Stomach (tissue), 9 donors: ENCODE data around the gene MYO18A. TPM values are rescaled to one million over a fixed set of nuclear protein-coding genes. Genes with fewer than 3 reads are reported as not detected.

Experiments
- DNase-seq, 2 donors: peaks; one replicate each; pipeline versions ENCODE4 v3.0.0 to v3.0.0-alpha.2; 2013 to 2019
- H3K27ac ChIP-seq, 5 donors: fragments of 200-600 bp in 4 of 5; sonication (generic) in 4 of 5; one replicate each; pipeline ENCODE4 v1.5.1; 2013 to 2019; ENCODE audit warnings: mild to moderate bottlenecking in 1 of 5, moderate library complexity in 1 of 5
- H3K27me3 ChIP-seq, 3 donors: fragments of 200-600 bp; sonication (generic); one replicate each; pipeline ENCODE4 v1.5.1; 2017 to 2019; ENCODE audit warnings: mixed run types in 1 of 3
- H3K36me3 ChIP-seq, 4 donors: fragments of 200-600 bp; sonication (generic); 1 replicate in 3 of 4; 2 replicates in 1 of 4; pipeline ENCODE4 v1.5.1; 2016 to 2019
- H3K4me1 ChIP-seq, 4 donors: fragments of 200-600 bp; sonication (generic); one replicate each; pipeline ENCODE4 v1.5.1; 2016 to 2019
- H3K4me3 ChIP-seq, 4 donors: fragments of 200-600 bp; sonication (generic) in 3 of 4; one replicate each; pipeline ENCODE4 v1.5.1; 2016 to 2019; ENCODE audit warnings: mild to moderate bottlenecking in 1 of 4
- H3K9me3 ChIP-seq, 4 donors: fragments of 200-600 bp; sonication (generic); one replicate each; pipeline ENCODE4 v1.5.1; 2016 to 2019
- CTCF ChIP-seq, 7 experiments: fragments of 450-650 bp in 4 of 7; fragments of 200-600 bp in 3 of 7; sonication (generic) in 3 of 7; IDR thresholded peaks; one replicate each; pipeline ENCODE4 v1.5.1; 2016 to 2019; ENCODE audit warnings: antibody characterized with exemption in 7 of 7, control low read depth in 2 of 7, mild to moderate bottlenecking in 1 of 7
- EP300 ChIP-seq: sonication (generic); formaldehyde crosslinking; IDR thresholded peaks from one replicate; pipeline ENCODE4 v1.6.1; 2017; ENCODE audit warnings: antibody characterized with exemption
- POLR2A ChIP-seq, 4 donors: fragments of 450-650 bp; IDR thresholded peaks; one replicate each; pipeline ENCODE4 v1.6.1; 2016; ENCODE audit warnings: antibody characterized with exemption in 4 of 4, control low read depth in 2 of 4, mild to moderate bottlenecking in 1 of 4, moderate library complexity in 1 of 4
- POLR2AphosphoS5 ChIP-seq, 3 donors: sonication (generic); formaldehyde crosslinking; IDR thresholded peaks; one replicate each; pipeline ENCODE4 v1.6.1; 2016; ENCODE audit warnings: antibody characterized with exemption in 3 of 3
- WGBS, 5 donors: extraction: QIAGEN DNeasy Blood & Tissue Kit in 3 of 5; methylation state at CpG; one replicate each; pipeline versions ENCODE4 v1.1.5 to v1.1.7; 2013 to 2018; 5-methylcytosine and 5-hydroxymethylcytosine counted together
- intact Hi-C: fragments of 100-400 bp; cut with DNase I; formaldehyde crosslinking; loops from one replicate; pipeline ENCODE4 v1.15.1; 2023; ENCODE audit warnings: low total_unique reads
- polyA plus RNA-seq, 3 donors: library from polyadenylated mRNA; stranded (reverse); fragments of 200-250 nt; gene quantifications; one replicate each; pipeline ENCODE4 v1.2.3, GENCODE V29; 2013
- total RNA-seq, 5 donors: library from RNA; depleted of rRNA; stranded (reverse); fragments of >200 nt; gene quantifications; one replicate each; pipeline versions ENCODE4 v1.1.0 to v1.2.3, GENCODE V29; 2014 to 2016
- donor health status: healthy with polysubstance abuse.
- donor health status: Bipolar disorder and iron deficiency.
- donor health status: healthy.

MYO18A gene
- total and polyA plus RNA-seq, 8 donors = 16.5 to 305 (median 55.5) TPM

- peaks cover 44 to 53% (median 50%) of the 10 kb centered on the region in 4 donors for H3K4me1 ChIP-seq
- no peak for DNase-seq
- H3K27me3 ChIP-seq = no peaks in the 10 kb centered on the region
- H3K36me3 ChIP-seq = no peaks in the 10 kb centered on the region
- H3K9me3 ChIP-seq = no peaks in the 10 kb centered on the region
- H3K27ac ChIP-seq = peak overlapping the region; percentile 81 to 94 (median 92)
- intact Hi-C loops = loop anchor here (5.0 kb wide), 1 partner anchor 33 kb away; no protein-coding TSS in a partner anchor
- no peak for TF ChIP-seq POLR2AphosphoS5 (IDR thresholded peaks at IDR 0.05)
- no peak for TF ChIP-seq EP300
- no peak for TF ChIP-seq CTCF (IDR thresholded peaks at IDR 0.05)
- TF ChIP-seq POLR2A (IDR thresholded peaks at IDR 0.05) = no peak
- H3K4me3 ChIP-seq = peak overlapping the region; percentile 60 to 66 (median 63)
- WGBS, 5 donors = 67 to 72% (median 68%) methylated on average over 3 to 4 of the region's 4 CpGs
Observed at GRCh38 chr17:29180788-29181160, 576 bp upstream of the MYO18A start.

- Histone ChIP-seq H3K9me3 (no peaks in the 10 kb centered on the region), H3K4me1 (peaks cover 45 to 59% (median 55%) of the 10 kb centered on the region in 4 donors), H3K4me3 (peak overlapping the region; percentile 60 to 66 (median 63)), H3K27ac (peak overlapping the region; percentile 81 to 94 (median 92)), H3K36me3 (no peaks in the 10 kb centered on the region), H3K27me3 (no peaks in the 10 kb centered on the region)
- DNase-seq = peak; percentile 90 to 91
- 6 to 18% (median 13%) methylated on average over 16 to 28 of the region's 28 CpGs for WGBS, 5 donors
- intact Hi-C loops = loop anchor here (5.0 kb wide), 1 partner anchor 32 kb away; no protein-coding TSS in a partner anchor
- TF ChIP-seq POLR2AphosphoS5 (IDR thresholded peaks at IDR 0.05) (peak in 2 of 3 donors; percentile 85 to 87), CTCF (IDR thresholded peaks at IDR 0.05) (no peak), POLR2A (IDR thresholded peaks at IDR 0.05) (peak in 1 of 4 donors; percentile 44), EP300 (no peak)
Observed at GRCh38 chr17:29179232-29180033, 765 bp downstream of the MYO18A start.

- Histone ChIP-seq H3K9me3 (no peaks in the 10 kb centered on the region), H3K27ac (peak overlapping the region; percentile 81 to 94 (median 92)), H3K4me1 (peaks cover 45 to 59% (median 55%) of the 10 kb centered on the region in 4 donors), H3K36me3 (no peaks in the 10 kb centered on the region), H3K27me3 (no peaks in the 10 kb centered on the region), H3K4me3 (peak overlapping the region; percentile 60 to 66 (median 63))
- peak; percentile 68 to 79 for DNase-seq
- 18 to 27% (median 26%) methylated on average over 8 of the region's 8 CpGs for WGBS, 5 donors
- intact Hi-C loops = no loop called here
- TF ChIP-seq POLR2AphosphoS5 (IDR thresholded peaks at IDR 0.05) = peak in 2 of 3 donors; percentile 27 to 53
- TF ChIP-seq EP300 = no peak
- no peak for TF ChIP-seq POLR2A (IDR thresholded peaks at IDR 0.05)
- TF ChIP-seq CTCF (IDR thresholded peaks at IDR 0.05) = no peak
Observed at GRCh38 chr17:29178750-29179231, 1.4 kb downstream of the MYO18A start.

GRCh38 chr17:29177871-29178749 lies 2.1 kb downstream of the MYO18A start:
- DNase-seq = peak; percentile 61
- intact Hi-C loops = no loop called here
- Histone ChIP-seq H3K27ac (peak overlapping the region; percentile 81 to 94 (median 92)), H3K36me3 (no peaks in the 10 kb centered on the region), H3K4me3 (peak overlapping the region in 1 of 4 donors; percentile 60), H3K4me1 (peaks cover 45 to 59% (median 55%) of the 10 kb centered on the region in 4 donors), H3K9me3 (no peaks in the 10 kb centered on the region), H3K27me3 (no peaks in the 10 kb centered on the region)
- no peak for TF ChIP-seq POLR2AphosphoS5 (IDR thresholded peaks at IDR 0.05)
- no peak for TF ChIP-seq CTCF (IDR thresholded peaks at IDR 0.05)
- no peak for TF ChIP-seq EP300
- no peak for TF ChIP-seq POLR2A (IDR thresholded peaks at IDR 0.05)
- WGBS, 5 donors = 23 to 54% (median 38%) methylated on average over 3 to 4 of the region's 4 CpGs
